ENCODE results near the gene PCDHB8.
"Not testable (repeated sequence)": the region's sequence is repeated elsewhere in the genome, so short reads cannot be mapped to it uniquely, and the experiment has no call there.

The PCDHB8 gene

GRCh38 chr5:141155540-141156374 lies 21.8 kb upstream of the PCDHB8 start:
- no peak for TF ChIP-seq CTCF (IDR thresholded peaks at IDR 0.05; ENCODE audit: extremely low read depth, missing control alignments)
- no peak for DNase-seq (ENCODE audit: low spot score)

- DNase-seq (ENCODE audit: low spot score), result not testable (repeated sequence)
These were observed 20.2 kb upstream of the PCDHB8 start for GRCh38 chr5:141157356-141157755.

- DNase-seq (ENCODE audit: low spot score), result not testable (repeated sequence)
These were observed 19.7 kb upstream of the PCDHB8 start for GRCh38 chr5:141157901-141158300.

GRCh38 chr5:141172381-141173204 lies 5.0 kb upstream of the PCDHB8 start, which contains the start of gene PCDHB7:
Gene PCDHB7 (plus strand): TSS chr5:141172644. CDS start chr5:141172836, 192 bp downstream.
- TF ChIP-seq CTCF (IDR thresholded peaks at IDR 0.05; ENCODE audit: extremely low read depth, missing control alignments), result no peak
- DNase-seq (ENCODE audit: low spot score), result no peak

- DNase-seq (ENCODE audit: low spot score), result not testable (repeated sequence)
These were observed 3.1 kb upstream of the PCDHB8 start for GRCh38 chr5:141174291-141175104.

- DNase-seq (ENCODE audit: low spot score), result no peak
- no peak for TF ChIP-seq CTCF (IDR thresholded peaks at IDR 0.05; ENCODE audit: extremely low read depth, missing control alignments)
These were observed 1.7 kb upstream of the PCDHB8 start for GRCh38 chr5:141175933-141176332.

GRCh38 chr5:141179371-141179770 lies 1.8 kb downstream of the PCDHB8 start:
- DNase-seq (ENCODE audit: low spot score), result not testable (repeated sequence)

GRCh38 chr5:141179876-141180275 lies 2.3 kb downstream of the PCDHB8 start:
- DNase-seq (ENCODE audit: low spot score), result not testable (repeated sequence)

- TF ChIP-seq CTCF (IDR thresholded peaks at IDR 0.05; ENCODE audit: extremely low read depth, missing control alignments), result no peak
- no peak for DNase-seq (ENCODE audit: low spot score)
These were observed 2.7 kb downstream of the PCDHB8 start for GRCh38 chr5:141180313-141180712.

Measured in GM20000 (cell line).